Measurements from ENCODE around the gene RAPGEF2. TPM values are rescaled to one million over a fixed set of nuclear protein-coding genes. Genes with fewer than 3 reads are reported as not detected.
"Not testable (repeated sequence)": the region's sequence is repeated elsewhere in the genome, so short reads cannot be mapped to it uniquely, and the experiment has no call there.

RAPGEF2 gene
- total RNA-seq, 1 donor from 2014 or later = 32.4 TPM

DNA sequence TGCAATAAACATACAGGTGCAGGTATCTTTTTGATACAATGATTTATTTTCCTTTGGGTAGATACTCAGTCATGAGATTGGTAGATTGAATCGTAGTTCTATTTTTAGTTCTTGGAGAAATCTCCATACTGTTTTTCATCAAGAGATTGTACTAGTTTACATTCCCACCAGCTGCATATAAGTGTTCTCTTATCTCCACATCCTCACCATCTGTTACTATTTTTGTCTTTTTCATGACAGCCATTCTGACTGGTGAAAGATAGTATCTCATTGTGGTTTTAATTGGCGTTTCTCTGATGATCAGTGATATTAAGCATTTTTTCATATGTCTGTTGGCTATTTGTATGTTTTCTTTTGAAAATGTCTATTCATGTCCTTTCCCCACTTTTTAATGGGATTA lies 202.2 kb downstream of the RAPGEF2 start:
- intact Hi-C loops (cut with DNase I) = no loop called here
- Histone ChIP-seq H3K36me3 (peaks cover 0 to 4% of the 10 kb centered on the region in 2 donors), H3K27ac (no peak overlapping the region), H3K9me3 (no peaks in the 10 kb centered on the region), H3K4me3 (no peak overlapping the region), H3K27me3 (no peaks in the 10 kb centered on the region), H3K4me1 (no peaks in the 10 kb centered on the region)
- DNase-seq (ENCODE audit: extremely low spot score in 2 of 2) = no peak
- TF ChIP-seq, protein P1, sequence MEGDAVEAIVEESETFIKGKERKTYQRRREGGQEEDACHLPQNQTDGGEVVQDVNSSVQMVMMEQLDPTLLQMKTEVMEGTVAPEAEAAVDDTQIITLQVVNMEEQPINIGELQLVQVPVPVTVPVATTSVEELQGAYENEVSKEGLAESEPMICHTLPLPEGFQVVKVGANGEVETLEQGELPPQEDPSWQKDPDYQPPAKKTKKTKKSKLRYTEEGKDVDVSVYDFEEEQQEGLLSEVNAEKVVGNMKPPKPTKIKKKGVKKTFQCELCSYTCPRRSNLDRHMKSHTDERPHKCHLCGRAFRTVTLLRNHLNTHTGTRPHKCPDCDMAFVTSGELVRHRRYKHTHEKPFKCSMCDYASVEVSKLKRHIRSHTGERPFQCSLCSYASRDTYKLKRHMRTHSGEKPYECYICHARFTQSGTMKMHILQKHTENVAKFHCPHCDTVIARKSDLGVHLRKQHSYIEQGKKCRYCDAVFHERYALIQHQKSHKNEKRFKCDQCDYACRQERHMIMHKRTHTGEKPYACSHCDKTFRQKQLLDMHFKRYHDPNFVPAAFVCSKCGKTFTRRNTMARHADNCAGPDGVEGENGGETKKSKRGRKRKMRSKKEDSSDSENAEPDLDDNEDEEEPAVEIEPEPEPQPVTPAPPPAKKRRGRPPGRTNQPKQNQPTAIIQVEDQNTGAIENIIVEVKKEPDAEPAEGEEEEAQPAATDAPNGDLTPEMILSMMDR (IDR thresholded peaks at IDR 0.05) = no peak
- no peak for TF ChIP-seq POLR2AphosphoS5 (IDR thresholded peaks at IDR 0.05; ENCODE audit: insufficient read depth in 1 of 2, low read depth in 1 of 2)
- no peak for TF ChIP-seq POLR2A (IDR thresholded peaks at IDR 0.05)

DNA sequence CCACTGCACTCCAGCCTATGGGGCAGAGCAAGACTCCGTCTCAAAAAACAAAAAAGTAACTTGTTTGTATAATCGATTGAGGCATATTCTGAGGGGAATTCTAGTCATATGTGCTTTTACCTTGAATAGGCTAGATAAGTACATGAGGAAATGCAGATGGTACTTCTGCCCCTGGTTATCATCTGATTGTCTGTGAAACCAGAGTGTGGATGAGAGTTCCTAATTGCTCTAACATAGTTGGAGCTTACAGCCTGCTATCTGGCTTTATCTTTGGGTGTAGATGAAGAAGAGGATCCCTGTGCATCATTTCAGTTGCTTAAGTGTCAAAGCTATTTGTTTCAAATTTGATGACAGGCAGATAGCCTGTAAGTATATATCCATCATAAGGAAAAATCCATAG lies 205.1 kb downstream of the RAPGEF2 start:
- no peak for DNase-seq (ENCODE audit: extremely low spot score in 2 of 2)

DNA sequence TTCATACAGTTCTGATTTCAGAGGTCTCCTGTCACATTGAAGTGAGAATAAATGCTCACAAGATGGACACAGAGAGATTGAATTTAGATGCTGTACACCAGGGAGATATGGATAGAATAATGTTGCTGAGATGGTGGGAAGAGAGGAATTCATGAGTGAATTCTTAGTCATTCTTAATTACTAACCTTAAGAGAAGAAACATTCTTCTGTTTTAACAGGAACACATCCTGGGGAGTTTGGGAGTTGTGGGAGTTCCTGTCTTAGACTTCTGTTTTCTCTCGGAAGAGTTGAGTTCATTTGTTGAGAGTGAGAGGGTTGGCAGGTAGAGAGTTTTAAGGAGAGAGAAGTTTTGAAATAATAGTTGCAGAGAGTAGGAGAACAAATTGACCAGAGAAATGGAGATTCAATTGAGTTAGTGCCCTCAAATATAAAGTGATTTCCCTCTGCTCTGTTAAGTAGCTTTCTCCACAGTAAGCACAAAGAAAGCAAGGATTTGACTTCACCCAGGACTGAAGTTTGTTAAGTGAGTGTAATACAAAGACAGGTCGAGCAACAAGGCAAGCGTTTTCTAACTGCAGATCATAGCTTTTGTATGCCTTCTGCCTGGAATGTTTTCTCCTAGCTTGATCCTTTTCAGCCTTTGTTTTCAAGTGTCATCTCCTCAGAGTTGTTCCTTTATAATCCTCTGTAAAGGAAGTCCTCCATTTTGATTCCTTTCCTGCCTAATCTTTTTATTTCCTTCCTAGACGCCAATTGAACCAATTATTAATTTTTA lies 205.9 kb downstream of the RAPGEF2 start:
- Histone ChIP-seq H3K36me3 (peaks cover 0 to 4% of the 10 kb centered on the region in 2 donors), H3K27me3 (no peaks in the 10 kb centered on the region), H3K9me3 (no peaks in the 10 kb centered on the region), H3K27ac (no peak overlapping the region), H3K4me1 (no peaks in the 10 kb centered on the region), H3K4me3 (no peak overlapping the region)
- intact Hi-C loops (cut with DNase I) = no loop called here
- no peak for DNase-seq (ENCODE audit: extremely low spot score in 2 of 2)
- TF ChIP-seq, protein P1 (IDR thresholded peaks at IDR 0.05) = no peak
- no peak for TF ChIP-seq POLR2AphosphoS5 (IDR thresholded peaks at IDR 0.05; ENCODE audit: insufficient read depth in 1 of 2, low read depth in 1 of 2)
- TF ChIP-seq POLR2A (IDR thresholded peaks at IDR 0.05) = no peak

More for the DNA sequence above, 205.1 kb downstream of the RAPGEF2 start:
- no peak overlapping the region for H3K27ac ChIP-seq
- H3K27me3 ChIP-seq = no peaks in the 10 kb centered on the region
- H3K4me1 ChIP-seq = no peaks in the 10 kb centered on the region
- intact Hi-C loops (cut with DNase I) = no loop called here
- H3K4me3 ChIP-seq = no peak overlapping the region
- H3K36me3 ChIP-seq = peaks cover 0 to 4% of the 10 kb centered on the region in 2 donors
- TF ChIP-seq, protein P1 (IDR thresholded peaks at IDR 0.05) = no peak
- no peak for TF ChIP-seq POLR2A (IDR thresholded peaks at IDR 0.05)
- no peak for TF ChIP-seq POLR2AphosphoS5 (IDR thresholded peaks at IDR 0.05; ENCODE audit: insufficient read depth in 1 of 2, low read depth in 1 of 2)
- no peaks in the 10 kb centered on the region for H3K9me3 ChIP-seq

DNA sequence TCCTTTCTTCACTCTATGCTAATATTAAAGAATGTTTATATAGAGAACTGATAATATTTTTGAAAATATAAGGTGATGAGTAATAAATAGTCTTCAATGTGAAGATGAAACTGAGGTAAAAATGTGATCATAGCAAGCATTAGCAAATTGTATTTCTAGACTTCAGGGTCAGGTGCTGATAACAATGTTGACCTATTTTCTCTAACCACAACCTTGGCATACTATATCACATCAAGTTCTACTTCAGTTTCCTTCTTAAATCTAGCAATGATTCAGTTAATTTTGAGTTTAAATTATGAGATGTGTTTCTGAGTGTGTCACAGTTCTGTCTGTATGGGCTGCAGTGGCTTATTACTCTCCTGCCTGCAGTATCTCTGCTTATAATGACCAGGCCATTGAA lies 209.4 kb downstream of the RAPGEF2 start:
- Histone ChIP-seq H3K36me3 (no peaks in the 10 kb centered on the region), H3K4me1 (no peaks in the 10 kb centered on the region), H3K27ac (no peak overlapping the region), H3K9me3 (no peaks in the 10 kb centered on the region), H3K4me3 (no peak overlapping the region), H3K27me3 (no peaks in the 10 kb centered on the region)
- intact Hi-C loops (cut with DNase I) = no loop called here
- DNase-seq (ENCODE audit: extremely low spot score in 2 of 2) = no peak
- no peak for TF ChIP-seq POLR2A (IDR thresholded peaks at IDR 0.05)
- TF ChIP-seq, protein P1 (IDR thresholded peaks at IDR 0.05) = no peak
- TF ChIP-seq POLR2AphosphoS5 (IDR thresholded peaks at IDR 0.05; ENCODE audit: insufficient read depth in 1 of 2, low read depth in 1 of 2) = no peak

DNA sequence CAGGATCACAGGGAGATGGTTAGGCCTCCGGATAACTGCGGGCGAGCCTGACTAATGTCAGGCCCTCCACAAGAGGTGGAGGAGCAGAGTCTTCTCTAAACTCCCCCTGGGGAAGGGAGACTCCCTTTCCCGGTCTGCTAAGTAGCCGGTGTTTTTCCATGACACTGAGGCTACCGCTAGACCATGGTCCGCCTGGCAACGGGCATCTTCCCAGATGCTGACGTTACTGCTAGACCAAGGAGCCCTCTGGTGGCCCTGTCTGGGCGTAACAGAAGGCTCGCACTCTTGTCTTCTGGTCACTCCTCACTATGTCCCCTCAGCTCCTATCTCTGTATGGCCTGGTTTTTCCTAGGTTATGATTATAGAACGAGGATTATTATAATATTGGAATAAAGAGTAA lies 213.0 kb downstream of the RAPGEF2 start:
- H3K9me3 ChIP-seq; DNase-seq (ENCODE audit: extremely low spot score in 2 of 2); H3K27me3 ChIP-seq; H3K4me3 ChIP-seq; intact Hi-C loops (cut with DNase I); H3K27ac ChIP-seq; H3K4me1 ChIP-seq; H3K36me3 ChIP-seq: not testable (repeated sequence)
